Activated T-helper 2 cell treated with anti-CD3 and anti-CD28 coated beads, Interferon-gamma antibody, Interleukin-2, Interleukin-4, amounts not matched to agents 10 μg/mL and 5 μg/mL and 100 μg/mL, durations not matched to agents 14 hours and 24 hours and 36 hours (primary cell): Measurements from ENCODE around the gene TEDC2. TPM values are rescaled to one million over a fixed set of nuclear protein-coding genes. Genes with fewer than 3 reads are reported as not detected.

Source experiments
- DNase-seq: peaks from one replicate; pipeline ENCODE4 v3.0.0; 2021; ENCODE audit warnings: low spot score
- H3K27ac Mint-ChIP-seq: one replicate; pipeline ENCODE4 v1.8.0; 2021; ENCODE audit warnings: mixed read lengths
- H3K27me3 Mint-ChIP-seq: one replicate; pipeline ENCODE4 v1.8.0; 2021; ENCODE audit warnings: low read depth, mixed read lengths
- H3K36me3 Mint-ChIP-seq: one replicate; pipeline ENCODE4 v1.8.0; 2021; ENCODE audit warnings: low read depth, mixed read lengths
- H3K4me1 Mint-ChIP-seq: one replicate; pipeline ENCODE4 v1.8.0; 2021; ENCODE audit warnings: low read depth, mixed read lengths
- H3K4me3 Mint-ChIP-seq: one replicate; pipeline ENCODE4 v1.8.0; 2021; ENCODE audit warnings: low read depth, mild to moderate bottlenecking, moderate library complexity, mixed read lengths
- H3K9me3 Mint-ChIP-seq: one replicate; pipeline ENCODE4 v1.8.0; 2021; ENCODE audit warnings: mixed read lengths
- intact Hi-C: fragments of 100-400 bp; cut with micrococcal nuclease; formaldehyde crosslinking; loops from one replicate; pipeline ENCODE4 v1.15.1; 2023
- total RNA-seq: library from RNA; stranded (reverse); gene quantifications from 2 replicates; pipeline ENCODE4 v1.2.3, GENCODE V29; 2022

The TEDC2 gene
- total RNA-seq, 1 donor from 2014 or later = 34.6 TPM

GRCh38 chr16:2500430-2500917 is 40.6 kb downstream of the TEDC2 start:
- no peaks in the 10 kb centered on the region for H3K27me3 Mint-ChIP-seq
- intact Hi-C loops = no loop called here
- DNase-seq = no peak
- no peak overlapping the region for H3K27ac Mint-ChIP-seq
- no peaks in the 10 kb centered on the region for H3K9me3 Mint-ChIP-seq
- peaks cover 3% of the 10 kb centered on the region for H3K36me3 Mint-ChIP-seq
- H3K4me1 Mint-ChIP-seq = no peaks in the 10 kb centered on the region
- no peak overlapping the region for H3K4me3 Mint-ChIP-seq

GRCh38 chr16:2500918-2501750 is 41.2 kb downstream of the TEDC2 start:
- DNase-seq = peak; percentile 69
- Mint-ChIP-seq H3K9me3 (no peaks in the 10 kb centered on the region), H3K36me3 (peaks cover 3% of the 10 kb centered on the region), H3K27me3 (no peaks in the 10 kb centered on the region), H3K27ac (no peak overlapping the region), H3K4me1 (no peaks in the 10 kb centered on the region), H3K4me3 (no peak overlapping the region)
- intact Hi-C loops = no loop called here

- no peak for DNase-seq
- intact Hi-C loops = no loop called here
- H3K4me3 Mint-ChIP-seq = no peak overlapping the region
- H3K36me3 Mint-ChIP-seq = peaks cover 3% of the 10 kb centered on the region
- no peaks in the 10 kb centered on the region for H3K9me3 Mint-ChIP-seq
- H3K27ac Mint-ChIP-seq = no peak overlapping the region
- H3K4me1 Mint-ChIP-seq = no peaks in the 10 kb centered on the region
- H3K27me3 Mint-ChIP-seq = no peaks in the 10 kb centered on the region
These were observed 42.3 kb downstream of the TEDC2 start for GRCh38 chr16:2501946-2502895.

GRCh38 chr16:2505695-2506094 is 45.8 kb downstream of the TEDC2 start:
- Mint-ChIP-seq H3K36me3 (no peaks in the 10 kb centered on the region), H3K27ac (no peak overlapping the region), H3K4me3 (no peak overlapping the region), H3K4me1 (no peaks in the 10 kb centered on the region), H3K27me3 (no peaks in the 10 kb centered on the region), H3K9me3 (no peaks in the 10 kb centered on the region)
- intact Hi-C loops = no loop called here
- DNase-seq = no peak

GRCh38 chr16:2507052-2507659 is 47.2 kb downstream of the TEDC2 start:
- H3K27me3 Mint-ChIP-seq = no peaks in the 10 kb centered on the region
- H3K27ac Mint-ChIP-seq = no peak overlapping the region
- no peak for DNase-seq
- H3K4me1 Mint-ChIP-seq = no peaks in the 10 kb centered on the region
- H3K36me3 Mint-ChIP-seq = no peaks in the 10 kb centered on the region
- no peak overlapping the region for H3K4me3 Mint-ChIP-seq
- no peaks in the 10 kb centered on the region for H3K9me3 Mint-ChIP-seq
- intact Hi-C loops = no loop called here

- H3K27ac Mint-ChIP-seq = no peak overlapping the region
- DNase-seq = no peak
- no peaks in the 10 kb centered on the region for H3K27me3 Mint-ChIP-seq
- peaks cover under 1% of the 10 kb centered on the region for H3K4me1 Mint-ChIP-seq
- H3K36me3 Mint-ChIP-seq = no peaks in the 10 kb centered on the region
- H3K9me3 Mint-ChIP-seq = no peaks in the 10 kb centered on the region
- intact Hi-C loops = no loop called here
- H3K4me3 Mint-ChIP-seq = no peak overlapping the region
These were observed 47.8 kb downstream of the TEDC2 start for GRCh38 chr16:2507665-2508064.

GRCh38 chr16:2508722-2509400 is 49.0 kb downstream of the TEDC2 start:
- no peaks in the 10 kb centered on the region for H3K36me3 Mint-ChIP-seq
- H3K27me3 Mint-ChIP-seq = no peaks in the 10 kb centered on the region
- no peaks in the 10 kb centered on the region for H3K9me3 Mint-ChIP-seq
- H3K27ac Mint-ChIP-seq = no peak overlapping the region
- intact Hi-C loops = no loop called here
- H3K4me1 Mint-ChIP-seq = peaks cover 7% of the 10 kb centered on the region
- H3K4me3 Mint-ChIP-seq = no peak overlapping the region
- DNase-seq = no peak

GRCh38 chr16:2511128-2511800 is 51.4 kb downstream of the TEDC2 start:
- Mint-ChIP-seq H3K36me3 (peaks cover 5% of the 10 kb centered on the region), H3K4me1 (peaks cover 18% of the 10 kb centered on the region), H3K4me3 (no peak overlapping the region), H3K27me3 (no peaks in the 10 kb centered on the region), H3K27ac (no peak overlapping the region), H3K9me3 (no peaks in the 10 kb centered on the region)
- intact Hi-C loops = loop anchor here (5.0 to 10.0 kb wide), 3 partner anchors 169 to 356 kb away; partner anchors contain the start of genes ABCA3, RNPS1 and TRAF7
- DNase-seq = no peak

- Mint-ChIP-seq H3K27me3 (no peaks in the 10 kb centered on the region), H3K27ac (peak overlapping the region; percentile 80), H3K9me3 (no peaks in the 10 kb centered on the region), H3K4me1 (peaks cover 26% of the 10 kb centered on the region), H3K36me3 (peaks cover 13% of the 10 kb centered on the region), H3K4me3 (peak overlapping the region; percentile 74)
- no peak for DNase-seq
- intact Hi-C loops = loop anchor here (2.0 to 10.0 kb wide), 6 partner anchors 21 to 357 kb away; partner anchors contain the start of genes ABCA3, CCNF, E4F1 and RNPS1
These were observed 52.3 kb downstream of the TEDC2 start for GRCh38 chr16:2511996-2512734.

- H3K4me3 Mint-ChIP-seq = peak overlapping the region; percentile 74
- DNase-seq = no peak
- peaks cover 29% of the 10 kb centered on the region for H3K4me1 Mint-ChIP-seq
- H3K27ac Mint-ChIP-seq = peak overlapping the region; percentile 80
- H3K27me3 Mint-ChIP-seq = no peaks in the 10 kb centered on the region
- H3K9me3 Mint-ChIP-seq = no peaks in the 10 kb centered on the region
- intact Hi-C loops = loop anchor here (2.0 to 10.0 kb wide), 6 partner anchors 20 to 358 kb away; partner anchors contain the start of genes ABCA3, CCNF, E4F1 and RNPS1
- H3K36me3 Mint-ChIP-seq = peaks cover 13% of the 10 kb centered on the region
These were observed 53.0 kb downstream of the TEDC2 start for GRCh38 chr16:2512735-2513404.
